GM06990 (cell line): ENCODE data around the gene JAG2.

Experiments used
- DNase-seq: peaks from one replicate; pipeline ENCODE4 v3.0.0-alpha.2; 2011; ENCODE audit not compliant: insufficient read length; ENCODE audit errors: extremely low read depth
- H3K27me3 ChIP-seq: replicated peaks from 2 replicates; pipeline ENCODE4 v1.6.0; 2011; ENCODE audit warnings: low read length; ENCODE audit not compliant: control insufficient read depth, insufficient read depth
- H3K36me3 ChIP-seq: 2 replicates; pipeline ENCODE4 v1.5.1; 2011; ENCODE audit warnings: low read length; ENCODE audit not compliant: control insufficient read depth, insufficient read depth
- H3K4me3 ChIP-seq: replicated peaks from 2 replicates; pipeline ENCODE4 v1.5.1; 2011; ENCODE audit warnings: low read depth, mild to moderate bottlenecking, control low read depth, low read length
- CTCF ChIP-seq: IDR thresholded peaks from 2 replicates; pipeline ENCODE4 v1.5.1; 2011; ENCODE audit warnings: low read length, control low read depth, mild to moderate bottlenecking, inconsistent platforms; ENCODE audit not compliant: insufficient read depth, poor library complexity, severe bottlenecking

The JAG2 gene

GRCh38 chr14:105149146-105149781 lies 19.3 kb downstream of the JAG2 start:
- H3K27me3 ChIP-seq, result no peaks in the 10 kb centered on the region
- no peak for DNase-seq
- no peak for TF ChIP-seq CTCF
- H3K36me3 ChIP-seq, result no peaks in the 10 kb centered on the region
- no peak overlapping the region for H3K4me3 ChIP-seq

DNA sequence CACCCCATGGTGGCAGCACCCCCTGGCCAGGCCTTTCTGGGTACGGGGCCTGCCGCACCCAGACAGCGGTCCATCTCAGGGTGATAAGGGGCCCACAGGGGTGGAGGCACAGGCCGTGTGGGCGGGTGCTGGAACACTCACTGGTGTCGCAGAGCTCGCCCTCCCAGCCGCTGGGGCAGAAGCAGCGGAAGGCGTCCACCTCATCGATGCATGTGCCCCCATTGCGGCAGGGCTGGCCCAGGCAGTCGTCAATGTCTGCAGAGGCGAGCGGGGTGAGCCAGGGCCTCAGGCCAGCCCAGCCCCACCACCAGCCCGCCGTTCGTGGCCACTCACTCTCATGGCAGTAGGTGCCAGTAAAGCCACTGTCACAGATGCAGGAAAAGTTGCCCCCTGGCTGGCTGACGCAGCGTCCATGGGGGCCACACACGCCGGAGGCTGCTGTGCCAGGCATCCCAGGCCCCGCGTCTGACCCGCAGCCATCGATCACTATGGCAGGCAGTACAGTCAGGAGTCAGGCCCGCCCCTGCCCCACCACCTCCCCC lies 19.9 kb downstream of the JAG2 start:
- Histone ChIP-seq H3K27me3 (no peaks in the 10 kb centered on the region), H3K4me3 (no peak overlapping the region), H3K36me3 (no peaks in the 10 kb centered on the region)
- TF ChIP-seq CTCF, result no peak
- no peak for DNase-seq

DNA sequence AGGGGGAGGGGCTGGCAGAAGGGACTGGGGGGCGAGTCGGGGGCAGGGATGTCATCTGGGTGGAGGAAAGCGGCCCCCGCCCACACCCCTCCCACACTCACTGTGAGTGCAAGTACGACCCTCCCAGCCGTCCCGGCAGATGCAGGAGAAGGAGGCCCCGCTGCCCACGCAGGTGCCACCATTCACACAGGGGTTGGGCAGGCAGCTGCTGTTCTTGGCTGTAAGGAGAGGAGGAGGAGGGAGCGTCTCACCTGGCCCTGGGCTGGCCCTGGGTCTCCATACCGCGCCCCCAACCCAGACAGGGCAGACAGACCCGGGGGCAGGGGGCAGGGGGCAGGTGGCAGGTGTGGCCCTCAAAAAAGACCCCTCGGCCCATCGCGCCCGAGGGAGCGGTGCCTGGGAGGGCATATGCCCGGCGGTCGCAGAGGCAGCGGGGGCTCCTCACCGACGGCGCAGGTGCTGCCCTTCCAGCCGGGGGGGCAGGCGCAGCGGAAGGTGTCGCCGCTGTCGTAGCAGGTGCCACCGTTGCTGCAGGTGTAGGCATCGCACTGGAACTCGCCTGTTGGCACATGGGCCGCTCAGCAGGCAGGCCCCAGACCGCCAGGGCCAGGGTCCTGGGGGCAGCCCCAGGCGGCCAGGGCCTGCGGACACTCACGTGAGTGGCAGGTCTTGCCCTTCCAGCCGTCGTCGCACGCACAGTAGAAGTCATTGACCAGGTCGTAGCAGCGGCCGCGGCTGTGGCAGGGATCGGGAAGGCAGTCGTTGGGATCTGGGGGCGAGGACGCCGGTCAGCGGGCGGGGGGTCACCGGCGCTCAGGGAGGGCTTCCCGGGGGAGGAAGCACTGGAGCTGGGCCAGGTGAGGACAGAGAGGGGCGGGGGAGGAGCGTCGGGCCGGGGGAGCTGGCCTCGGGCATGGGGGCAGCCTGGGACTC lies 20.6 kb downstream of the JAG2 start:
- H3K36me3 ChIP-seq, result no peaks in the 10 kb centered on the region
- TF ChIP-seq CTCF, result no peak
- no peak overlapping the region for H3K4me3 ChIP-seq
- no peak for DNase-seq
- H3K27me3 ChIP-seq, result no peaks in the 10 kb centered on the region

- no peak for DNase-seq
- Histone ChIP-seq H3K27me3 (no peaks in the 10 kb centered on the region), H3K36me3 (no peaks in the 10 kb centered on the region), H3K4me3 (no peak overlapping the region)
- no peak for TF ChIP-seq CTCF
Measured at GRCh38 chr14:105146976-105147635, 21.5 kb downstream of the JAG2 start.

DNA sequence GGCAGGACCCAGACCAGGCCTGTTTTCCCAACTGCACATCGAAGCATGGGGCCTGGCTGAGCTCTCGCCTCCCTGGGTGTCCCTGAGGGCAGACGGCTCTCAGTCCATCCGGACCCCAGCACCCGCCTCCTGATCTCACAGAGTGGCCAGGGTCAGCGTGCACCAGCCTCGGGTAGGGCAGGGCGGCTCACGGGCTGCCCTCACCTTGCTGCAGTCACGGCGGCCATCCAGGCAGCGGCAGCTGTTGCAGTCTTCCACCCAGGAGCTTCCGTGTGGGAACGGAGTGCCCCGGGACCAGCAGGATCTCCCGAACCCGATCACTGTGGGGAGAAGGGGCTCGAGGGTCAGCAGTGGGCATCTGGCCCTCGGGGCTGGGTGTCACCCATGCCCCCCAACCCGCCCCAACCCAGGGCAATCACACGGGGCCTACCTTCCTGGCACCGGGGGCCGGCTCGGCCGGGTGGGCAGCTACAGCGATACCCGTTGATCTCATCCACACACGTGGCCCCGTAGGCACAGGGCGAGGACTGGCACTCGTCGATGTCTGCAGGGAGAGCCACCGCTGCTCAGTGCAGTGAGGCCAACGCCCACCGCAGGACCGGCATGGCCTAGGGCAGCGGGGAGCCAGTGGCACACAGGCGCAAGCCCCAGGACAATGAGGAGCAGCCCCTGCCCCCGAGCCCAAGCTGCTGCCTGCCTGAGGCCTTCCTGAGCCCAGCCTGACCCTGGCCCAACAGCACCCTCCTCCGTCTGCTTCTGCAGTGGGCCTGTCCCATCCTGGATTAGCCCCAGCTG lies 22.2 kb downstream of the JAG2 start:
- Histone ChIP-seq H3K27me3 (no peaks in the 10 kb centered on the region), H3K36me3 (no peaks in the 10 kb centered on the region), H3K4me3 (no peak overlapping the region)
- peak; percentile 4 for DNase-seq
- no peak for TF ChIP-seq CTCF
